NCI-H2227 (cell line): Measurements from ENCODE around the gene SH3GLB2.

ENCODE experiments used
- DNase-seq: peaks from one replicate; lab custom pipeline; 2025; ENCODE audit not compliant: unreplicated experiment; lab: John Stamatoyannopoulos, UW

SH3GLB2 gene

DNA sequence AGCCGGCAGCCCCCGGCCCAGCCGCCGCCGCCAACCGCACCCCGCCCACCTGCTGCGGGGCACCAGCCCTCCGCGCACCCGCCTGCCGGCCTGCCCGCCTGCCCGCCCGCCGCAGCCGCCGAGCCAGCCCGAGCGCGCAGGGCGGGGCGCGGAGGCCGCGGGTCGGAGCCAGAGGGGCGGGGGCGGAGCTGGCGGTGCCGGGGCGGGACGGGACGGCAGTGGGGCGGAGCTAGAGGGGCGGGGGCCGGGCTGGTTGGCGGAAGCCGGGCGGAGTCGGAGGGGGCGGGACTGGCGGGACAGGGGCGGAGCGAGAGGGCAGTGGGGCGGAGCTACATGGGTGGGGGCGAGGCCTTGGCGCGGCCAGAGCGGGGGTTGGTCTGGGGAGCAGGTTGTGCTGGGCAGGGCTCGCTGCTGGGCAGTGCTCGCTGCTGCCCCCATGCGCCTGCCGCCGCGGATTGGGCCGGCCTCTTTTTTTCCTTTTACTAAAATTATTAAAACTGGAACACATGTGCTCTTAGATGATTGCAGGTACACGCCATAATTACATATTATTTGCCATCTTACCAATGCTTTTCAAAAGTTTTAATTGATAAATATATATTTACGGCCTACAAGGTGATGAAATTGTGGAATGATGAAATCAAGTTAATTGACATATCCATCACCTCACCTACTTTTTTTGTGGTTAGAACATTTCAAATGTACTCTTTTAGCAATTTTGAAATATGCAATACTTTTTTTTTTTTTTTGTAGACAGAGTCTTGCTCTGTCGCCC lies at the start of gene SH3GLB2:
Gene SH3GLB2 (minus strand): TSS at position 140 of the 775 bp plus-strand sequence. CDS start 177 bp downstream, outside the sequence.
- DNase-seq = peak; percentile 83

DNA sequence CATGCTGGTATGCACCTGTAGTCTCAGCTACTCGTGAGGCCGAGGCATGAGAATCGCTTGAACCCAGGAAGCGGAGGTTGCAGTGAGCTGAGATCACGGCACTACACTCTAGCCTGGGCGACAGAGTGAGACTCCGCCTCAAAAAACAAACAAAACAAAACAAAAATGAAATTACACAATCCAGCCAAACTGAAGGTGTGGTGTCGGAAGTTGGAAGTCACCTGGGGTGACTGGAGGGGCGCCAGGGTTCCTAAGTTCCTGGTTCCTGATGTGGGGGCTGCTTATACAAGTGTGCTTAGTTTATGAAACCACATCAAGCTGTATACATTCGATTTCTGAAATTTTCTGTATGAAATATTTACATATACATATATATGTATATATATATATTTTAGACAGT lies 49.1 kb upstream of the SH3GLB2 start:
- no peak for DNase-seq

DNA sequence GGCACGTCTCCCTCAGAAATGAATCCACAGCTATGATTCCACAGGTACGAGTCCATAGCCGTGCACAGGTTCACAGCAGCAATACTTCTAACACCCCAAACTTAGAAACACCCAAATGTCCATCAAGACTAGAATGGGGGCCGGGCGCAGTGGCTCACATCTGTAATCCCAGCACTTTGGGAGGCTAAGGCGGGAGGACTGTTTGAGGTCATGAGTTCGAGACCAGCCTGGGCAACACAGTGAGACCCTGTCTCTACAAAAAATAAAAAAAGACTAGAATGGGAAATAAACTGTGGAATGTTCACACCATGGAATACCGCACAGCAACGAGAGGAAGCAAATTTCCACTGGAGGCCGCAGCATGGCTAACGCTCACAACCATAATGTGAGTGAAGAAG lies 48.5 kb upstream of the SH3GLB2 start:
- no peak for DNase-seq

DNA sequence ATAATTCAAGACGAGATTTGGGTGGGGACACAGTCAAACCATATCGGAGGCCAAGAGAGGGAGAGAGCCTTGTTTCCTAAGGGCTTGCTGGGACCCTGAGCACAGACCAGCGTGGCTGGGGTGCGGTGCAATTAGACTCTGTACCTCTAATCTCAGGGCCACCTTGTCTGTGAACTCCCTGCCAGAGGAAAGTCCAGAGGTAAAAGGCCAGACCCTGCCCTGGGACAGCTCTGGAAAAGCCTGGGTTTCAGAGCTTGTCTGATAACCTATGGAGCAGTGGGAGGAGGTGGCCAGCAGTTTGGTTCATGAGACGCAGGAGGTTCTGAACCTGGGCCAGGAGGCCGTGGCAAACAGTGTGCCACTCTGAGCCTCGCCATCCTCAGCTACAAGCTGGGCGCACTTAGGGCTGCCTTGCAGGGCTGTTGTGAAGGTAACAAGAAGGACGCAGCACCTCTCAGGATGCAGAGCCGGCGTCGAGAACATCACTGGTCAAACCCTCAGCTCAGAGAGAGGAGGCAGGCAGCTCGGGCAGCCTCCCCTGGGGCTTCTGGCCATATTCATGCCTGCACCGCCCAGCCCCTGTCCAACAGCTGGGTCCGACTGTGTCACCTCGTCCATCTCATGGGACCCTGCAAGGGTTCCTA lies 48.0 kb upstream of the SH3GLB2 start:
- DNase-seq = no peak

DNA sequence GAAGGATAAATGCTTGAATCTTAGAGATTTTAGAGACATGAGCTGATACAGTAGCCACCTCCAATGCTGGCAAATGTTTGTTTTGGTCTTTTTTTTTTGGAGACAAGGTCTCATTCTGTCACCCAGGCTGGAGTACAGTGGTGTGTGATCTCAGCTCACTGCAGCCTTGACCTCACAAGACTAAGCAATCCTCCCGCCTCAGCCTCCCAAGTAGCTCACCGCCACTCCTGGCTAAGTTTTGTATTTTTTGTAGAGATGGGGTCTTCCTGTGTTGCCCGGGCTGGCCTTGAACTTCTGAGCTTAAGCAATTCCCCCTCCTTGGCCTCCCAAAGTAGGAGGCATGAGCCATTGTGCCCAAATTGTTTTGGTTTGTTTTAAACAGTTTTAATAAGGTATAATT lies 46.0 kb upstream of the SH3GLB2 start:
- no peak for DNase-seq

DNA sequence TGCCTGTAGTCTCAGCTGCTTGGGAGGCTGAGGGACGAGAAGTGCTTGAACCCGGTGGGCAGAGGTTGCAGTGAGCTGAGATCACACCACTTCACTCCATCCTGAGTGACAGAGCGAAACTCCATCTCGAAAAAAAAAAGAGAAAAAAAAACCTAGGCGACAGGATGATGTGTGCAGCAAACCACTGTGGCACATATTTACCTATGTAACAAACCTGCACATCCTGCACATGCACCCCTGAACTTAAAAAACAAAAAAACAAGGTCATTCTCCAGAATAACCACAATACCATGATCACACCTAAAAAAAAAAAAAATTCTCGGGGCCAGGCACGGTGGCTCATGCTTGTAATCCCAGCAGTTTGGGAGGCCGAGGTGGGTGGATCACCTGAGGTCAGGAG lies 45.3 kb upstream of the SH3GLB2 start:
- no peak for DNase-seq

DNA sequence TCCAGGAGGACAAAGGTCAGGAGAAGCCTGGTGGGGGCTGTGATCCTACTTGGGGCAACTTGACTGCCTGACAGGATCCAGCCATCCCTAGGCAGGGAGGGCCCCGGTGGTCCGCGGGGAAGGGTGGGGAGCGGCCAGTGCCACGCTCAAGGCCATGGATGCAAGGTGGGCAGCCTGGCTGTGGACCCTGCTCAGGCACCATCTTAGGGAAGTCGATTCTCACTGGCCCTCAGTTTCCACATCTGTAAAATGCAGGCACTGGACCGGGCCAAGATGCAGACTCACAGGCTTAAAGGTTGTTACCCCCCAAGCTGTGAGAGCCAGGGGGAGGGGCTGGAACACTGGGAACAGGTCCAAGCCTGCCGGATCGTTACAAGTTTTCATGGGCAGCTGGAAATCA lies 44.0 kb upstream of the SH3GLB2 start:
- DNase-seq = no peak

DNA sequence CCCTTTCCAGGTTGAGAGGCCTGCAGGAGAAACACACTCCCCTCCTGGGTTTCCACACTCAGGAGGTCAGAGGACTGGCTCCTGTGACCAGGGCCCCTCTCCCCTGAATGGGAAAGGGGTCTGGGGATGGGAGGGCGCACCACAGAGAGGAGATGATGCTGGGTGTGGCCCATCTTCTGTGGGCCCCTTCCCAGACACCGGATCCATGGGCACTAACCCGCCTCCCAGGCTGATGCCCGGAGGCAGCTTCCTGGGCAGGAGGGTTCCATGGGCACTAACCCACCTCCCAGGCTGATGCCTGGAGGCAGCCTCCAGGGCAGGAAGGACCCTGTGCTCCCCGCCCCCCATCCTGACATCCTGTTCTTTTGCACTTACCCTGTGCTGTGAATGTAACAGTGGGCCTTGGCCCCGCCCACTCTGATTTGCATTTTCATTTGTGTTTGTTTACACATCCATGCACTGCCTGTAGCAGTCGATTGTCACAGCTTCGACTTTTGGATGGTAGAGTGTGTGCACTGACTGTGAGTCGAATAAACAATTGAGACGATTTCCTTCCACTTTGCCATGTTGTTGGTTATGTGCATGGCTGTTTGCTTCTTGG lies 43.5 kb upstream of the SH3GLB2 start:
- no peak for DNase-seq

DNA sequence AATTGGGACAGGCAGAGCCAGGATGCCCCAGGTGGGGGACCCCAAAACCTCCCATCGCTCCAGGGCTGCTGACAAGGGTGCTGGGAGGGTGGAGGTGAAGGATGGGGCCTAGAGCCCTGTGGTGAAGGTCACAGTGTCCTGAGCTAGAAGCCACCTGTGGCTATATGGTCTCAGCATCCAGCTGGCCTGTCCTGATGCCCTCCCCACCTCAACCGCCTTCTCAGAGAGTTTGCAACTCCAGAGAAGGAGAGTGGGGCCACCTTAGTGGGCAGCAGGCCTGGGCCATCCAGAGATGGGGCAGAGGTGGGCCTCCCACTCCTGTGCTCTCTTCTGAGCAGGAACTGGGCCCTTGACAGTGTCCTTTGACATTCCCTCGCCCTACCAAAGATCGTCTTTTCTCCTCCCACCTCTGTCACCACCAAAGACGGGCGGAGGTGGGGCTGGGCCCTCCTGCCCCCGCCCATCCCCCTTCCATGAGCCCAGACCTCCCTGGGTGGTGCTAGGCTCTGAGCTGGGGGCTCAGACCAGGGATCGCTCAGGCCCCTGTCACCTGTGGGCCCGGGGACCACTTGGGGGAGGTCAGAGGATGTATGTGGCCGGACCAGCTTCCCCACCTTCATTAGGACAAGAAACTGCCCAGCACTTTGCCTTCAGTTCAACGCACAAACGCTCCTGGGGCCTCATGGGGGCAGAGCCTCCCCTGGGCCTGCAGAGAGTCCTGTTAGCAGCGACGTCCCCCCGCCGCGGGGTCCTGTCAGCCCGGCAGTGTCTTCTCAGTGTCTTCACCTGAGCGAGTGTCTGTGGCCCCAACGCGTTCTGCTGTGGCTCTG lies 42.8 kb upstream of the SH3GLB2 start:
- DNase-seq = no peak

DNA sequence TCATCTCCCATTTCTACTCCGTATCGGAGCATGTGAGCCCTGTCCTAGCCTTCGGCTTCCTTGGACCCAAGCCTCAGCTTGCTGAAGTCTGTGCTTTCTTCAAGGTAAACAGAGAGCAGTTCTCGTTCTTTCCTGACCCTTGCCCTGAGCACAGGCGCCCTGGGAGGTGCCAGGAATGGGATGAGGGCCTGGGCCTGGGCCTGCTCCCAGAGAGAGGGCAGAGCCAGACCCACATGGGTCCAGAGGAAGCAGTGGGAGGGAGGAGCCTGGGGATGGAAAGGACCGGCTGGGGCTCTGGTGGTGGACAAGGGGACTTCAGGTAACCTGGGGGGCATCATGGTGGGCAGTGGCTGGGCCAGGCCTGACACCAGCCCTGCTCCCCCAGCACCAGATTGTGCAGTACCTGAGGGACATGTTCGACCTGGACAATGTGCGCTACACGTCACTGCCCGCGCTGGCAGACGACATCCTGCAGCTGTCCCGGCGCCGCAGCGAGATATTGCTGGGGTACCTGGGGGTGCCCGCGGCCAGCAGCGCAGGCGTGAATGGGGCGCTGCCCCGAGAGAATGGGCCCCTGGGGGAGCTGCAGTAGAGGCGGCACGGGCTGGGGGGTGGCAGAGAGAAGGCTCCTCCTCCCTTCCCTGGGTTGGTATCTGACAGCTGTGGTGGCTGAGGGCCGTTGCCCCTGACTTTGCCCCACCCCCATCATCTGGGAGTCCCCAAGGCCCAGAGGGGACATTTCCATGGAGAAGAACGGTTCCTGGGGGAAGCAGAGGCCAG lies 41.9 kb upstream of the SH3GLB2 start:
- DNase-seq = no peak

DNA sequence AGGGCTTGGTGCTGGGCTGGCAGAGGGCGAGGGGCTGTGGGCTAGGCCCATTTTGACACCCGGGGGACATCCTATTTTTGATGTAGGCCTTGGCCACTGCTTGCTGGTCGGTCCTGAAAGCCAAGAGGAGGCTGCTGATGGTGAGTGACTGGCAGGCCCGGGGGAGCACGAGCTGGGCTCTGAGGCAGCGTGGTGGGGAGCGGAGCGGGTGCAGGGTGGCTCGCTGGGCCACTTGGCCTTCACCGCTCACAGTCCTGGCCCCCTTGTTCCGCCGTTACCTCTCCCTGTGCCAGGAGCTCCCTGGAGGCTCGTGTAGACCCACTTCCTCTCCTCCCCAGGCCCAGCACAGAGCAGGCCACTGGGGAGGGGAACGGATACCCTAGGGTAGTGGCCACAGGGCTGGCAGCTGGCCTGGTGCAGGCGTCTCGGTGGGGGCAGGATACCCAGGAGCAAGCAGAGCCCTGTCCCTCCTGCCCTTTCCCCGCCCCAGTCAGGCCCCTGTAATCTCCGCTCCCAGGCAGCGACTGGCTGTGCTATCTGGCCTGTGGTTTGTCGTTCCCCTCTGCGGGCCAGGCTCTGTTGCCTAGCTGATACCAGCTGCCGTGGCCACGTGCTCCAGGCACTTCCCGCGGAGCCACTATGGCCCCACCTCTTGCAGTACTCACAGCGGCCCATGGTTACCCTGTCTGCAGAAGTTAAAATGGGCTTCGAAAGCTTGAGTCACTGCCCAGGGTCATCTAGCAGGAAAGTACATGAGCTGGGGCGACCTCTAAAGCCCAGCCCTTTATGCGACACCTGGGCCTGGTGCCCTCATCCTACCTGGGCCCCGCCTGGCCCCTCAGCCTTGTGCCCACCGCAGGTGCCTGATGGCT lies 41.1 kb upstream of the SH3GLB2 start:
- no peak for DNase-seq

DNA sequence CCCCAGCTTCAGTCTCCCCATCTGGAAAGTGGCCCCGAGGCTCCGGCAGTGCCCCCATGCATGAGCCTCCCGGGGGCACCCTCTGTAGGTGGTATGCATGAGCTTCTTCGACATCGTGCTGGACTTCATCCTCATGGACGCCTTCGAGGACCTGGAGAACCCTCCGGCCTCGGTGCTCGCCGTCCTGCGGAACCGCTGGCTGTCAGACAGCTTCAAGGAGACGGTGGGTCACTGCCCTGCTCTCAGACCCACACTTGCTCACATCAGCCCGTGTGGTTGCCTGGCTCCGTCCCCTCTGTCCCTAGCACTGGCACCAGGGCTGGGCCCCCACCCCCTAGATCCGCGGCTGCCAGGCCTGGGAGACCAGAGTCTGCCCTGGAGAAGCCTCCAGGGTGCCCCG lies 40.0 kb upstream of the SH3GLB2 start:
- DNase-seq = no peak

DNA sequence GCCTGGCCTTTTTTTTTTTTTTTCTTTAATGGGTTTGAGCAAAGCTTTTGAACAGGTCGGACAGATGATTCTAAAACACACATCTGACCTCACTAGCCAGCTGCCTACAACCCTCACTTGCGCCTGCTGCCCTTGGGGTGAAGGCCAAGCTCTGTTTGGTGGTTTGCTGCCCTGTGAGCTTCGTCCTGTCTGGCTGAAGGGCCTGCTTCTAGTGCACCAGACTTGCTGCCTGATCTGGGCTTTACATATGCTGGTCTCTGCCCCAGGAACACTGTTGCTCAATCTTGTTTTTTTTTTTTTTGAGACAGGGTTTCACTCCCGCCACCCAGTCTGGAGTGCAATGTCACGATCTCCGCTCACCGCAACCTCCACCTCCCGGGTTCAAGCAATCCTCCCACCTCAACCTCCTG lies 36.4 kb upstream of the SH3GLB2 start:
- DNase-seq = no peak

DNA sequence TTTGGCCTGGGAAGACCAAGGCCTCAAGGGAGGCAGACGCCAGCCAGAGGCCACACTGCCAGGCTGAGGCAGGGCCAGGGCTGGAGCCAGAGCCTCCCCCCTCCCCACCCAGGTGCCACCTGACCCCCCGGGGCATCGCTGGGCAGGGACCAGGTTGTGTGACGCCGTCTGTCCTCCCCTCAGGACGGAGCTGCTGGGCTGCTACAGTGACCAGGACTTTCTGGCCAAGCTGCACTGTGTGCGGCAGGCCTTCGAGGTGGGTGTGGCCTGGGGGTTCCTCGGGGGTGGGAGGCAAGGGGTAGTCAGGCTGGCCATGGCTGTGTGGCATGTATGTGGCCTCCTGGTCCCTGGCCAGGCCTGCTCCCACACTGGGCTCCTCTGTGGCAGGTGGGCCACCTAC lies 34.9 kb upstream of the SH3GLB2 start:
- DNase-seq = no peak

DNA sequence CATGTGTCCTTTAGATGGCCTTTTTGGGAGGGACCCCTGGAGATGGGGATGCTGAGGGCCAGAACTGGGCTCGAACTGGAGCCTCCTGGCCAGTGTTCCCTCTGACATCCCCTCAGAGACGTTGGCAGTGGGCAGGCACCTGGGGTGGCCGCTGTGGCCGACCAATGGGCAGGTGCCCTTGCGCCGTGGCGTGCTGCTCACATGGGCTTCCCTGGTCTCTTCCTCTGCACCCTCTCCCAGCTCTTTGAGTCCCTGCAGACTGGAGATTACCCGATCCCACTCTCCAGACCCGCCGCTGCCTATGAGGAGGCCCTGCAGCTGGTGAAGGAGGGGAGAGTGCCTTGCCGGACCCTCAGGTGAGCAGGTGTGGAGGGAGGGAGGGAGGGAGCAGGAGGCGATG lies 32.9 kb upstream of the SH3GLB2 start:
- no peak for DNase-seq

DNA sequence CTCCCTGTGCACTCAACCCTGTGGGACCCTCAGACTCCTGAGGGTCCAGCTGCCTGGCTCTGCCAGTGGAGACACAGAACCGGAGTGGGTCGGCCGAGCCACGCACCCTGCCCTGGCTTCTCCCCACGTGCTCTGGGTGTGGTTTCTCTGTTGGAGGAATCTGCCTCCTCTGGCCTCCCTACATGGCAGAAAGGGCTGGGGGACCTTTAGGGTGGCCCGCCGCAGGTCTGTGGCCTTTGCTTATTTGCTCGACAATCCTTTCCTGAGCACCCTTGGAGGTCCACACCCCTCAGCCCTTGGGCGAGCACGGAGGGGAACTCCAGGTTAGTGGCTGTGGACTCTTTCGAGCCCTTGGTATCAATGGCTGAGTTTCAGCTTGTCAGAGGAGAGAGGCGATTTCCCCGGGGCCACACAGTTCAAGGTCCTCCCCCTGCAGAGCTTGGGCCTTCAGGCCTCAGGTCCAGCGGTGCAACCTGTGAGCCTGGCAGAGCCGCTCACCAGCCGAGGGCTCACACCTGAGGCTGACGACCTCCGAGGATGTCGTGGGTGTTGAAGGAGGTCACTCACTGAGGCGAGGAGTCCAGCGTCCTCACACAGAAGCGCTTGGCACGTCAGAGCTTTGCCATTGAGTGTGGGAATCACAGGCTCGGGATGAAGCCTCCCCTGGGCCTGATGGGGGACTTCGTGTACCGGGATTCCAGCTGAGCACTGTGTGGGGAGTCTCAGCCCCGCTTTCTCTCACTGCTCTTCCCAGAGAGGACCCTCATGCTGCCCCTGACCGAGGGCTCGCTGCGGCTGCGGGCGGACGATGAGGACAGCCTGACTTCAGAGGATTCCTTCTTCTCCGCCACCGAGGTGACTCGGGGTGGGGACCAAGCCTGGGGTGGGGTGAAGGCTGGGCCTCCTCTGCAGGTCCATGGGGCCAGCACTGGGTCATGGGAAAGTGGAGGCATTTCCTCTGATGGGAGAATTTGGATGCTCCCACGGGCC lies 32.0 kb upstream of the SH3GLB2 start:
- no peak for DNase-seq

DNA sequence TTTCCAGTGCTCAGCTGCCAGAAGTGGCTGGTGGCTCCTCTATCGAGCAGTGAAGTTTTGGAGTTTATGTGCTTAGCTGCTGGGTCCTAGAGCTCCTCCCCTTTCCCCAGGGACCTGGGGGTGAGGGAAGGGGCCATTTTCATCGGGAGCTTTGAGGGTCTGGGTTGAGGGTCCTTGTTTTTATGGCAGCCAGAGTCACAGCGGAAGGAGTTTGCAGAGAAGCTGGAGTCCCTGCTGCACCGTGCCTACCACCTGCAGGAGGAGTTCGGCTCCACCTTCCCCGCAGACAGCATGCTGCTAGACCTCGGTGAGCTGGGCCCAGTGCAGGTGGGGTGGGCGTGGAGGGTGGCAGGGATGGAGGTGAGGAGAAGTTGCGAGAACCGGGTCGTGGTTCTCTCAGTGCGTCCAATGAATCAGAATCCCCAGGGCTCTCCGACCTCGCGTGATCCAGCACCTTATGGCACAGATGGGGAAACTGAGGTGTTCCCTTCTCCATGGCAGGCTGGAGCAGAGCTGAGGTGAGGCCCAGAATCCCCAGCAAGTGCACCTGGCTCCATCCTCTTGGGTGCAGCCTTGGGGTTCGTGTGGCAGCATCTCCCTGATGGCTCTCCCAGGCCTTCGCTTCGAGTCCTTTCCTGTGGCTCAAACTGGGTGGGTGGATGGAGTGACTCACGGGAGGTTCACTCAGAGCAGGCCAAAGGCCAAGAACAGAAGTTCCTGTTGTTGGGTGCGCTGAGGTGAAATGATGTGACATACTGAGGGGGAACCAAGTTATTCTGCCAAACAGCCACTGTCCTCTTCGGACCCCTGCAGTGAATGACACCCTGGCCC lies 31.0 kb upstream of the SH3GLB2 start:
- DNase-seq = no peak
